H1 (cell line): ENCODE results near the gene RNU11. TPM values are rescaled to one million over a fixed set of nuclear protein-coding genes. Genes with fewer than 3 reads are reported as not detected.

ENCODE experiments used
- CBX5 ChIP-seq: fragments of 300-800, 300-1000 bp; sonication (generic); IDR thresholded peaks from 2 replicates; pipeline ENCODE4 v1.7.1; 2016; ENCODE audit warnings: antibody characterized with exemption, low read length, low read depth
- E2F6 ChIP-seq: IDR thresholded peaks from 2 replicates; pipeline ENCODE4 v1.6.1; 2012; ENCODE audit warnings: inconsistent platforms
- GTF2F1 ChIP-seq: IDR thresholded peaks from 2 replicates; pipeline ENCODE4 v1.6.1; 2012; ENCODE audit warnings: low read depth, low read length, improper control_type of control experiment, borderline replicate concordance
- KDM1A ChIP-seq: fragments of 200-600, 300-600 bp; sonication (generic); IDR thresholded peaks from 2 replicates; pipeline ENCODE4 v1.7.1; 2016; ENCODE audit warnings: mild to moderate bottlenecking, low read length, borderline replicate concordance
- POLR2A ChIP-seq, 2 experiments: IDR thresholded peaks; 1 replicate in 1 of 2; 2 replicates in 1 of 2; pipeline ENCODE4 v1.6.1; 2011; ENCODE audit warnings: low read depth in 2 of 2, low read length in 2 of 2, mild to moderate bottlenecking in 2 of 2; ENCODE audit errors: control extremely low read depth in 1 of 2
- RBBP5 ChIP-seq: IDR thresholded peaks from 2 replicates; pipeline ENCODE4 v1.7.1; 2012; ENCODE audit warnings: low read depth, mild to moderate bottlenecking, inconsistent platforms, low read length, moderate library complexity, borderline replicate concordance
- SAP30 ChIP-seq: fragments of 300-600 bp; sonication (generic); IDR thresholded peaks from 2 replicates; pipeline ENCODE4 v1.7.1; 2012; ENCODE audit warnings: low read length, moderate library complexity, mild to moderate bottlenecking, inconsistent platforms; ENCODE audit not compliant: insufficient read depth, insufficient replicate concordance
- TAF7 ChIP-seq: optimal IDR thresholded peaks from 2 replicates; pipeline ENCODE3; 2011; ENCODE audit warnings: low read depth, mild to moderate bottlenecking, inconsistent platforms, low read length, moderate library complexity, borderline replicate concordance
- polyA plus RNA-seq, 7 experiments: library from polyadenylated mRNA; depleted of rRNA in 3 of 7; stranded (reverse) in 5 of 7; unstranded in 2 of 7; fragments of >200 nt in 5 of 7; fragments of 200-250 nt in 2 of 7; gene quantifications; 1 replicate in 5 of 7; 2 replicates in 1 of 7; 4 replicates in 1 of 7; pipeline versions ENCODE4 v1.2.1 to v1.2.3, GENCODE V29; 2011 to 2013; ENCODE audit warnings: missing spikeins in 2 of 7, mixed read lengths in 2 of 7
- total RNA-seq: library from RNA; stranded (reverse); fragmentation: NEBNext Ultra II Directional; extraction: Animal tissue kit (Norgen Biotek cat#: 25700); gene quantifications from 2 replicates; pipeline ENCODE4 v1.2.1, GENCODE V29; 2021
- TF ChIP-seq, protein P1 (sequence below): fragments of 300-600 bp; sonication (generic); IDR thresholded peaks from 2 replicates; pipeline ENCODE4 v1.7.1; 2012; ENCODE audit warnings: low read length, moderate library complexity, mild to moderate bottlenecking, inconsistent platforms; ENCODE audit not compliant: insufficient replicate concordance

The RNU11 gene
- total and polyA plus RNA-seq, 2 of the 8 experiments (the other 6 are each of a cell fraction or from before 2014, with no cell fraction given): not detected

DNA sequence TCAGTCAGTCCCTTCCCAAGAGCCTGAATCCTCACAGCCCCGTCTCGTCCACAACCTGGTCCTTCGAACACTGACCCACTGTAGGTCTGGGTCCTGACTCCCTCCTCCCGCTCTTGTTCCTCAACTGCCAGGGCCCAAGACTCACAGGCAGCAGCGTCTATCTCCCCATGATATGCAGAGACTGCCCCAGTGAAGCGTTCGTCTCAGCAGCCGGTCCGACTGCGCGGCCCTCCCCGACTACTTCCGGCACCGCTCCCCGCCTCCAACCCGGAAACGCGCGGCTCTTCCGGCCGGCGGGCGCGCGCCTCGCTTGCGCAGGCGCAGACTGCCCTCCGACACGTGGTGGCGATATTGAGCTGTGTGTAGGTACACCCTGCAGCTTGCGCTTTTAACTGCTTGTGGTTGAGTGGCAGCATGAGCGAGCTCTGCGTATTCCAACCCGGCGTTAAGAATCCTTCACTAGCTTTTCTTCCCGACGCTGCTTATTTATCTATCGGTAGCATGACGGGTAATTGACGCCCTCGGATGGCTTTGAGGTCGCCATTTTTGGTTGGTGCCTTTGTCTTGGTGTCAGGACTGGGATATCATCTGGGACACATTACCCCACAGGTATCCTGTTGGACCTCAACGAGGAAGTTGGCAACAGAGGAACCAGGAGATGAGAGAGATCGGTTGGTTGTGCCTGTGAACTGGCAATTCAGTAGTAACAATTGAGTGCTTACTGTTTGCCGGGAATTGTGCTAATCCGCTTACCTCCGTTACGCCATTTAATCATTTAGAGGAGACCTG lies 5.4 kb upstream of the RNU11 start, which contains the start of gene TAF12 (continued):
- TF ChIP-seq GTF2F1: peak; percentile 82; the same call in 1 of the 2 replicates
- TF ChIP-seq POLR2A (IDR thresholded peaks at IDR 0.05; ENCODE audit: control extremely low read depth in 1 of 2, low read depth in 2 of 2, low read length in 2 of 2): peak; percentile 92 to 94
- TF ChIP-seq, protein P1, sequence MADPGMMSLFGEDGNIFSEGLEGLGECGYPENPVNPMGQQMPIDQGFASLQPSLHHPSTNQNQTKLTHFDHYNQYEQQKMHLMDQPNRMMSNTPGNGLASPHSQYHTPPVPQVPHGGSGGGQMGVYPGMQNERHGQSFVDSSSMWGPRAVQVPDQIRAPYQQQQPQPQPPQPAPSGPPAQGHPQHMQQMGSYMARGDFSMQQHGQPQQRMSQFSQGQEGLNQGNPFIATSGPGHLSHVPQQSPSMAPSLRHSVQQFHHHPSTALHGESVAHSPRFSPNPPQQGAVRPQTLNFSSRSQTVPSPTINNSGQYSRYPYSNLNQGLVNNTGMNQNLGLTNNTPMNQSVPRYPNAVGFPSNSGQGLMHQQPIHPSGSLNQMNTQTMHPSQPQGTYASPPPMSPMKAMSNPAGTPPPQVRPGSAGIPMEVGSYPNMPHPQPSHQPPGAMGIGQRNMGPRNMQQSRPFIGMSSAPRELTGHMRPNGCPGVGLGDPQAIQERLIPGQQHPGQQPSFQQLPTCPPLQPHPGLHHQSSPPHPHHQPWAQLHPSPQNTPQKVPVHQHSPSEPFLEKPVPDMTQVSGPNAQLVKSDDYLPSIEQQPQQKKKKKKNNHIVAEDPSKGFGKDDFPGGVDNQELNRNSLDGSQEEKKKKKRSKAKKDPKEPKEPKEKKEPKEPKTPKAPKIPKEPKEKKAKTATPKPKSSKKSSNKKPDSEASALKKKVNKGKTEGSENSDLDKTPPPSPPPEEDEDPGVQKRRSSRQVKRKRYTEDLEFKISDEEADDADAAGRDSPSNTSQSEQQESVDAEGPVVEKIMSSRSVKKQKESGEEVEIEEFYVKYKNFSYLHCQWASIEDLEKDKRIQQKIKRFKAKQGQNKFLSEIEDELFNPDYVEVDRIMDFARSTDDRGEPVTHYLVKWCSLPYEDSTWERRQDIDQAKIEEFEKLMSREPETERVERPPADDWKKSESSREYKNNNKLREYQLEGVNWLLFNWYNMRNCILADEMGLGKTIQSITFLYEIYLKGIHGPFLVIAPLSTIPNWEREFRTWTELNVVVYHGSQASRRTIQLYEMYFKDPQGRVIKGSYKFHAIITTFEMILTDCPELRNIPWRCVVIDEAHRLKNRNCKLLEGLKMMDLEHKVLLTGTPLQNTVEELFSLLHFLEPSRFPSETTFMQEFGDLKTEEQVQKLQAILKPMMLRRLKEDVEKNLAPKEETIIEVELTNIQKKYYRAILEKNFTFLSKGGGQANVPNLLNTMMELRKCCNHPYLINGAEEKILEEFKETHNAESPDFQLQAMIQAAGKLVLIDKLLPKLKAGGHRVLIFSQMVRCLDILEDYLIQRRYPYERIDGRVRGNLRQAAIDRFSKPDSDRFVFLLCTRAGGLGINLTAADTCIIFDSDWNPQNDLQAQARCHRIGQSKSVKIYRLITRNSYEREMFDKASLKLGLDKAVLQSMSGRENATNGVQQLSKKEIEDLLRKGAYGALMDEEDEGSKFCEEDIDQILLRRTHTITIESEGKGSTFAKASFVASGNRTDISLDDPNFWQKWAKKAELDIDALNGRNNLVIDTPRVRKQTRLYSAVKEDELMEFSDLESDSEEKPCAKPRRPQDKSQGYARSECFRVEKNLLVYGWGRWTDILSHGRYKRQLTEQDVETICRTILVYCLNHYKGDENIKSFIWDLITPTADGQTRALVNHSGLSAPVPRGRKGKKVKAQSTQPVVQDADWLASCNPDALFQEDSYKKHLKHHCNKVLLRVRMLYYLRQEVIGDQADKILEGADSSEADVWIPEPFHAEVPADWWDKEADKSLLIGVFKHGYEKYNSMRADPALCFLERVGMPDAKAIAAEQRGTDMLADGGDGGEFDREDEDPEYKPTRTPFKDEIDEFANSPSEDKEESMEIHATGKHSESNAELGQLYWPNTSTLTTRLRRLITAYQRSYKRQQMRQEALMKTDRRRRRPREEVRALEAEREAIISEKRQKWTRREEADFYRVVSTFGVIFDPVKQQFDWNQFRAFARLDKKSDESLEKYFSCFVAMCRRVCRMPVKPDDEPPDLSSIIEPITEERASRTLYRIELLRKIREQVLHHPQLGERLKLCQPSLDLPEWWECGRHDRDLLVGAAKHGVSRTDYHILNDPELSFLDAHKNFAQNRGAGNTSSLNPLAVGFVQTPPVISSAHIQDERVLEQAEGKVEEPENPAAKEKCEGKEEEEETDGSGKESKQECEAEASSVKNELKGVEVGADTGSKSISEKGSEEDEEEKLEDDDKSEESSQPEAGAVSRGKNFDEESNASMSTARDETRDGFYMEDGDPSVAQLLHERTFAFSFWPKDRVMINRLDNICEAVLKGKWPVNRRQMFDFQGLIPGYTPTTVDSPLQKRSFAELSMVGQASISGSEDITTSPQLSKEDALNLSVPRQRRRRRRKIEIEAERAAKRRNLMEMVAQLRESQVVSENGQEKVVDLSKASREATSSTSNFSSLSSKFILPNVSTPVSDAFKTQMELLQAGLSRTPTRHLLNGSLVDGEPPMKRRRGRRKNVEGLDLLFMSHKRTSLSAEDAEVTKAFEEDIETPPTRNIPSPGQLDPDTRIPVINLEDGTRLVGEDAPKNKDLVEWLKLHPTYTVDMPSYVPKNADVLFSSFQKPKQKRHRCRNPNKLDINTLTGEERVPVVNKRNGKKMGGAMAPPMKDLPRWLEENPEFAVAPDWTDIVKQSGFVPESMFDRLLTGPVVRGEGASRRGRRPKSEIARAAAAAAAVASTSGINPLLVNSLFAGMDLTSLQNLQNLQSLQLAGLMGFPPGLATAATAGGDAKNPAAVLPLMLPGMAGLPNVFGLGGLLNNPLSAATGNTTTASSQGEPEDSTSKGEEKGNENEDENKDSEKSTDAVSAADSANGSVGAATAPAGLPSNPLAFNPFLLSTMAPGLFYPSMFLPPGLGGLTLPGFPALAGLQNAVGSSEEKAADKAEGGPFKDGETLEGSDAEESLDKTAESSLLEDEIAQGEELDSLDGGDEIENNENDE: no peak
- no peak for TF ChIP-seq CBX5
- TF ChIP-seq E2F6: peak; percentile 62; the same call in 1 of the 2 replicates
- TF ChIP-seq RBBP5: peak; percentile 56; the same call in 1 of the 2 replicates
- peak; percentile 87 for TF ChIP-seq TAF7
- no peak for TF ChIP-seq KDM1A
- no peak for TF ChIP-seq SAP30
